ENCODE data around the gene TNK1. TPM values are rescaled to one million over a fixed set of nuclear protein-coding genes. Genes with fewer than 3 reads are reported as not detected.

The TNK1 gene
- total and polyA plus RNA-seq, 7 donors, result 2.1 to 14.6 (median 5.4) TPM

DNA sequence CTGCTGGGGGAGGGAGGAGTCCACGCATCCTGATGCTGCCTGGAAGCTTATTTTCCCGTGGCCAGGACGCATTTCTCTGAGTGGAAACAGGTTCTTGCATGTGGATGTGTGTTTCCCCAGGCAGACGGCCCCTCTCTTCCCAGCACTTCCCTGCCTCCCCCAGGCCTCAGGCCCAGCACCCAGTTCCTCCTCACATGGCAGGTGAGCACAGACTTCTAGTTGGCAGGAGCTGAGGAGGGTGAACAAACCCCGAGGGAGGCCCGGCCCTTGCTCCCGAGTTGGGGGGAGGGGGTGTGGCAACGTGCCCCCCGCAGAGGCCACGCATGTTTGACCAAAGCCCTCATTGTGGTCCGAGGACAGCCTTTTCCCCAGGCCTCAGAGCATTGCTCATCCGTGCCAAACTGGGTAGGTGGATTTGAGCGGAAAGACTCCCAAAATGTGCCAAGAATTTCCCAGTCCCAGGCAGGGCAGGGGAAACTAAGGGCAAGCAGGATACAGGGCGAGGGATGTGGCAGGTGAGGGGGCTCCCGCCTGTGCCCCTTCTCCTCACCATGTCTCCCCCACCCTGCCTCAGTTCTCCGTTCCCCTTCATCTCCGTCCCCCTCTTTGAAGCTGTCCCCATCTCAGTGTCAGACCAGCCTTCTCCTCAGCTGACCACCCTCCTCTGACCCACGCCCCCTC is 37.7 kb downstream of the TNK1 start:
- Histone ChIP-seq H3K27ac (no peak overlapping the region), H3K36me3 (peaks cover 0 to 38% (median 6%) of the 10 kb centered on the region in 4 donors), H3K4me1 (no peaks in the 10 kb centered on the region), H3K27me3 (no peaks in the 10 kb centered on the region), H3K9me3 (no peaks in the 10 kb centered on the region), H3K4me3 (no peak overlapping the region)
- DNase-seq, result no peak
- WGBS, 2 donors, result 72 to 73% methylated on average over 18 of the region's 18 CpGs
- TF ChIP-seq POLR2AphosphoS5 (IDR thresholded peaks at IDR 0.05) (no peak), EP300 (IDR thresholded peaks at IDR 0.05) (no peak)
- TF ChIP-seq, protein P1, sequence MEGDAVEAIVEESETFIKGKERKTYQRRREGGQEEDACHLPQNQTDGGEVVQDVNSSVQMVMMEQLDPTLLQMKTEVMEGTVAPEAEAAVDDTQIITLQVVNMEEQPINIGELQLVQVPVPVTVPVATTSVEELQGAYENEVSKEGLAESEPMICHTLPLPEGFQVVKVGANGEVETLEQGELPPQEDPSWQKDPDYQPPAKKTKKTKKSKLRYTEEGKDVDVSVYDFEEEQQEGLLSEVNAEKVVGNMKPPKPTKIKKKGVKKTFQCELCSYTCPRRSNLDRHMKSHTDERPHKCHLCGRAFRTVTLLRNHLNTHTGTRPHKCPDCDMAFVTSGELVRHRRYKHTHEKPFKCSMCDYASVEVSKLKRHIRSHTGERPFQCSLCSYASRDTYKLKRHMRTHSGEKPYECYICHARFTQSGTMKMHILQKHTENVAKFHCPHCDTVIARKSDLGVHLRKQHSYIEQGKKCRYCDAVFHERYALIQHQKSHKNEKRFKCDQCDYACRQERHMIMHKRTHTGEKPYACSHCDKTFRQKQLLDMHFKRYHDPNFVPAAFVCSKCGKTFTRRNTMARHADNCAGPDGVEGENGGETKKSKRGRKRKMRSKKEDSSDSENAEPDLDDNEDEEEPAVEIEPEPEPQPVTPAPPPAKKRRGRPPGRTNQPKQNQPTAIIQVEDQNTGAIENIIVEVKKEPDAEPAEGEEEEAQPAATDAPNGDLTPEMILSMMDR (IDR thresholded peaks at IDR 0.05), result no peak
- intact Hi-C loops (cut with DNase I), result no loop called here

DNA sequence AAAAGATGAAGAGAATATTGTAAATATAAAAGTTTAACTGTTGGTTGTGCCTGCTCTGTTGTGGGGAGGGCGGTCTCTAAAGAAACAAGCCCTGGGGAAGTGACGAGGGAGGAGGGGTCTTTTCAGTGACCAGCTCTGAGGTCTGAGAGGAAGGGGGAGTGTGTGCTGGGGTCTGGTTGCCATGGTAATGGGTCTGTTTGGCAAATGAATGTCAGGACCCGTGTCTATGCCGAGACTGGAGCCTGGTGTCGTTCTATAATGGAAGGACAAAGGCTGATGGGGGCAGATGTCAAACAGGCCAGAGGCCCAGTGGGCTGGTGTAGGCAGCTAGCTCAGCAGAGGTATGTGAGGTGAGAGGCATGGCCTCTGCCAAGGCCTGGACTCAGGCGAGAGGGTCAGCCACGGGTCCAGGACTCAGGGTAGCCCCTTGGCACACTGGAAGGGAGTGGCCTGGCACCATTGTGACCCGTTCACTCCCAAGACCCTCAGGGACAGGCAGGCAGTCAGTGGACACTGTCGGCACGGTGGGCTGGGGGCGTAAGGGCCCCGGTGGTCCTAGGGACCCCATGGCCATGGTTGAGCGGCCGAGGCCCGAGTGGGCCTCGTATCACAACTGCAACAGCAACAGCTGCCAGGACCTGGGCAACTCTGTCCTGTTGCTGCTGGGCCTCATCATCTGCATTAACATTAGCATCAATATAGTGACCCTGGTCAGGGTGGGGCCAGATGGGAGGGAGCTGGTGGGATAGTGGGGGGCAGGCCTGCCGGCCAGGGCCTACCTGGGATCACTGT is 39.1 kb downstream of the TNK1 start, which contains the start of gene SPEM1:
Gene SPEM1, plus strand, starts transcription at position 506 of the 792 bp plus-strand sequence. Its CDS starts 61 bp downstream, at position 567.
- Histone ChIP-seq H3K9me3 (no peaks in the 10 kb centered on the region), H3K4me3 (no peak within 1 kb of the TSS), H3K4me1 (no peaks in the 10 kb centered on the region), H3K27ac (no peak within 1 kb of the TSS), H3K27me3 (no peaks in the 10 kb centered on the region), H3K36me3 (peaks cover 0 to 30% (median 5%) of the 10 kb centered on the region in 4 donors)
- DNase-seq, result no peak
- TF ChIP-seq EP300 (IDR thresholded peaks at IDR 0.05) (no peak), POLR2A (IDR thresholded peaks at IDR 0.05) (no peak), POLR2AphosphoS5 (IDR thresholded peaks at IDR 0.05) (no peak)
- TF ChIP-seq, protein P1 (IDR thresholded peaks at IDR 0.05), result no peak
- intact Hi-C loops (cut with DNase I), result no loop called here
- 84 to 87% methylated on average over 17 of the region's 17 CpGs for WGBS, 2 donors

DNA sequence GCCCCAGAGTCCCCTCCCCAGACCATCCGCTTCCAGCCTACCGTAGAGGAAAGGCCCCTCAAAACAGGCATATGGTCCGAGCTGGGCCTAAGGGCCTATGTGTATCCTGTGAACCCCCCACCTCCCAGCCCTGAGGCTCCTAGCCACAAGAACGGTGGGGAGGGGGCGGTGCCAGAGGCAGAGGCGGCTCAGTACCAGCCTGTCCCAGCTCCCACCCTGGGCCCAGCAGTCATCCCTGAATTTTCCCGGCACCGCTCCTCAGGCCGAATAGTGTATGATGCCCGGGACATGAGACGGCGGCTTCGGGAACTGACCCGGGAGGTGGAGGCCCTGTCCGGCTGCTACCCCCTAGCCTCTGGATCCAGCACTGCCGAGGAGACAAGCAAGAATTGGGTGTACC is 40.3 kb downstream of the TNK1 start:
- intact Hi-C loops (cut with DNase I), result no loop called here
- H3K4me3 ChIP-seq, result no peak overlapping the region
- no peak for DNase-seq
- no peaks in the 10 kb centered on the region for H3K27me3 ChIP-seq
- no peak overlapping the region for H3K27ac ChIP-seq
- H3K4me1 ChIP-seq, result no peaks in the 10 kb centered on the region
- TF ChIP-seq, protein P1 (IDR thresholded peaks at IDR 0.05), result no peak
- TF ChIP-seq EP300 (IDR thresholded peaks at IDR 0.05), result no peak
- no peak for TF ChIP-seq POLR2A (IDR thresholded peaks at IDR 0.05)
- H3K36me3 ChIP-seq, result peaks cover 0 to 20% (median 3%) of the 10 kb centered on the region in 4 donors
- 94 to 95% methylated on average over 16 of the region's 16 CpGs for WGBS, 2 donors
- H3K9me3 ChIP-seq, result no peaks in the 10 kb centered on the region

DNA sequence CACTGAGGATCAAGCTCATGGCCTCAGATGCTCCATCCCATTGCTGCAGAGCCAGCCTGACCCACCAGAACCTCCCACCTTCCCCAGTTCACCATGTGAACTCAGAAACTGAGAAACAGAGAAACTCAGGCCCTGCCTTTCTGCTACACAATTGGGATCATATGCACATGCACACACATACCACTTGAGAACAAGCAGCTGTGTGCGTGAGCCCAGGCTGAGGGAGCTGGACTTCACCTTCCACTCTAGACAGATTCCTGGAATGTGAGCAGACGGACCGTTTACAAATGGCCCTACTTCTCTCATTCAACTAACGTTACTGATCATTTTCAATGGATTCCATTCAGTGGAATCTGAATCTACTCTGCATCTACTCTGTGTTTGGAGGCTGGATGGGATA is 42.8 kb downstream of the TNK1 start:
- TF ChIP-seq, protein P1 (IDR thresholded peaks at IDR 0.05), result no peak
- TF ChIP-seq EP300 (IDR thresholded peaks at IDR 0.05) (no peak), POLR2AphosphoS5 (IDR thresholded peaks at IDR 0.05) (no peak), POLR2A (IDR thresholded peaks at IDR 0.05) (no peak)
- H3K27ac ChIP-seq, result no peak overlapping the region
- DNase-seq, result no peak
- no peaks in the 10 kb centered on the region for H3K9me3 ChIP-seq
- H3K27me3 ChIP-seq, result no peaks in the 10 kb centered on the region
- intact Hi-C loops (cut with DNase I), result no loop called here
- no peaks in the 10 kb centered on the region for H3K4me1 ChIP-seq
- 69 to 76% methylated on average over 4 of the region's 4 CpGs for WGBS, 2 donors
- H3K36me3 ChIP-seq, result no peaks in the 10 kb centered on the region
- H3K4me3 ChIP-seq, result no peak overlapping the region
